ENCODE data around the gene KCNN1. TPM values are rescaled to one million over a fixed set of nuclear protein-coding genes. Genes with fewer than 3 reads are reported as not detected.

Gene KCNN1
- total and polyA plus RNA-seq, 12 donors, result 0.16 to 2.5 (median 0.62) TPM; not detected in 2

GRCh38 chr19:17975032-17975431 is 8.1 kb downstream of the KCNN1 start:
- H3K4me1 ChIP-seq (replicated peaks in 1 of 2), result no peaks in the 10 kb centered on the region
- 83 to 91% (median 90%) methylated on average over 8 of the region's 8 CpGs for WGBS, 4 donors
- DNase-seq, result no peak
- H3K4me3 ChIP-seq, result no peak overlapping the region
- TF ChIP-seq POLR2A (IDR thresholded peaks at IDR 0.05), result no peak
- no peak overlapping the region for H3K27ac ChIP-seq
- H3K27me3 ChIP-seq, result no peaks in the 10 kb centered on the region
- no peaks in the 10 kb centered on the region for H3K36me3 ChIP-seq (replicated peaks in 1 of 2)
- intact Hi-C loops (cut with DNase I), result no loop called here
- H3K9me3 ChIP-seq (replicated peaks in 1 of 3), result no peaks in the 10 kb centered on the region

GRCh38 chr19:17977021-17977420 is 10.1 kb downstream of the KCNN1 start:
- no peak overlapping the region for H3K4me3 ChIP-seq
- no peaks in the 10 kb centered on the region for H3K9me3 ChIP-seq (replicated peaks in 1 of 3)
- intact Hi-C loops (cut with DNase I), result no loop called here
- DNase-seq, result no peak
- TF ChIP-seq POLR2A (IDR thresholded peaks at IDR 0.05), result no peak
- no peak for TF ChIP-seq CTCF (IDR thresholded peaks at IDR 0.05)
- no peaks in the 10 kb centered on the region for H3K36me3 ChIP-seq (replicated peaks in 1 of 2)
- no peaks in the 10 kb centered on the region for H3K4me1 ChIP-seq (replicated peaks in 1 of 2)
- WGBS, 4 donors, result 77 to 94% (median 82%) methylated on average over 4 of the region's 4 CpGs
- H3K27me3 ChIP-seq, result no peaks in the 10 kb centered on the region
- no peak overlapping the region for H3K27ac ChIP-seq

DNA sequence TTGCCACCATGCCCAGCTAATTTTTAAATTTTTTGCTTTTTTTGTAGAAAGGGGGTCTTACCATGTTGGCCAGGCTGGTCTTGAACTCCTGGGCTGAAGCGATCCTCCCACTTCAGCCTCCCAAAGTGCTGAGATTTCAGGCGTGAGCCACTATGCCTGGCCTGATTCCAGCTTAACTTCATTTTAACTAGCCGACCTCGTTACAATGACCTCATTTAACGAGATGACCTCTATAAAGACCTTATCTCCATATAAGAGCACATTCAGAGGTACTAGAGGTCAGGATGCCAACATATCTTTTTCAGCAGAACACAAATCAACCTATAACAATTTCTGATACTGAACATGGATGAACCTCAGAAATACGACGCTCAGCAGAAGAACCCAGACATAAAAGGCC is 10.6 kb downstream of the KCNN1 start:
- intact Hi-C loops (cut with DNase I), result no loop called here
- no peaks in the 10 kb centered on the region for H3K27me3 ChIP-seq
- no peak for DNase-seq
- no peak for TF ChIP-seq POLR2A (IDR thresholded peaks at IDR 0.05)
- no peak for TF ChIP-seq CTCF (IDR thresholded peaks at IDR 0.05)
- H3K36me3 ChIP-seq (replicated peaks in 1 of 2), result no peaks in the 10 kb centered on the region
- H3K9me3 ChIP-seq (replicated peaks in 1 of 3), result no peaks in the 10 kb centered on the region
- 62 to 67% (median 65%) methylated on average over 7 of the region's 7 CpGs for WGBS, 4 donors
- no peak overlapping the region for H3K4me3 ChIP-seq
- no peak overlapping the region for H3K27ac ChIP-seq
- H3K4me1 ChIP-seq (replicated peaks in 1 of 2), result no peaks in the 10 kb centered on the region

- TF ChIP-seq CTCF (IDR thresholded peaks at IDR 0.05) (no peak), POLR2A (IDR thresholded peaks at IDR 0.05) (no peak)
- Histone ChIP-seq H3K36me3 (replicated peaks in 1 of 2) (no peaks in the 10 kb centered on the region), H3K9me3 (replicated peaks in 1 of 3) (no peaks in the 10 kb centered on the region), H3K27ac (no peak overlapping the region), H3K4me3 (no peak overlapping the region), H3K27me3 (no peaks in the 10 kb centered on the region), H3K4me1 (replicated peaks in 1 of 2) (no peaks in the 10 kb centered on the region)
- DNase-seq, result no peak
- WGBS, 4 donors, result 80 to 95% (median 94%) methylated on average over 15 to 38 of the region's 38 CpGs
- intact Hi-C loops (cut with DNase I), result no loop called here
Observed at GRCh38 chr19:17981611-17982010, 14.7 kb downstream of the KCNN1 start.

- TF ChIP-seq POLR2A (IDR thresholded peaks at IDR 0.05), result no peak
- TF ChIP-seq CTCF (IDR thresholded peaks at IDR 0.05), result no peak
- WGBS, 4 donors, result 85 to 88% (median 87%) methylated on average over 15 to 22 of the region's 22 CpGs
- no peak overlapping the region for H3K27ac ChIP-seq
- H3K27me3 ChIP-seq, result no peaks in the 10 kb centered on the region
- no peak for DNase-seq
- no peak overlapping the region for H3K4me3 ChIP-seq
- H3K36me3 ChIP-seq (replicated peaks in 1 of 2), result no peaks in the 10 kb centered on the region
- intact Hi-C loops (cut with DNase I), result no loop called here
- H3K4me1 ChIP-seq (replicated peaks in 1 of 2), result no peaks in the 10 kb centered on the region
- no peaks in the 10 kb centered on the region for H3K9me3 ChIP-seq (replicated peaks in 1 of 3)
Observed at GRCh38 chr19:17982430-17982829, 15.5 kb downstream of the KCNN1 start.
